HepG2 (cell line): Measurements from ENCODE around the gene PRKACB.

Source experiments
- AHDC1 ChIP-seq: sonication (generic); formaldehyde crosslinking; IDR thresholded peaks from 2 replicates; pipeline ENCODE4 v1.5.1; 2020; ENCODE audit warnings: mild to moderate bottlenecking, missing genetic modification reagents, borderline replicate concordance
- ASH2L ChIP-seq: fragments of 300-600, 200-600 bp; sonication (generic); IDR thresholded peaks from 2 replicates; pipeline ENCODE4 v1.7.0; 2017; ENCODE audit warnings: low read depth, mild to moderate bottlenecking, moderate library complexity, mixed read lengths, low read length; ENCODE audit not compliant: insufficient read length
- CHCHD3 ChIP-seq: sonication (generic); formaldehyde crosslinking; IDR thresholded peaks from 2 replicates; pipeline ENCODE4 v1.8.0; 2022; ENCODE audit warnings: mild to moderate bottlenecking, missing genetic modification reagents, moderate library complexity
- FOXJ3 ChIP-seq: sonication (generic); formaldehyde crosslinking; IDR thresholded peaks from 2 replicates; pipeline ENCODE4 v1.4.0; 2020; ENCODE audit warnings: missing genetic modification reagents, mild to moderate bottlenecking, borderline replicate concordance
- FOXP4 ChIP-seq: sonication (generic); formaldehyde crosslinking; IDR thresholded peaks from 2 replicates; pipeline ENCODE4 v1.4.0; 2020; ENCODE audit warnings: missing genetic modification reagents
- MYNN ChIP-seq: sonication (generic); formaldehyde crosslinking; IDR thresholded peaks from 2 replicates; pipeline ENCODE4 v1.4.0; 2020; ENCODE audit warnings: mild to moderate bottlenecking, low read depth, missing genetic modification reagents
- POLR2A ChIP-seq, 2 experiments: IDR thresholded peaks; 2 replicates each; pipeline ENCODE4 v1.6.1; 2011; ENCODE audit warnings: low read depth in 2 of 2, low read length in 2 of 2, mild to moderate bottlenecking in 1 of 2, moderate library complexity in 1 of 2; ENCODE audit not compliant: insufficient read depth in 1 of 2
- SP1 ChIP-seq, 2 experiments: fragments of 450-650 bp in 1 of 2; sonication (generic) in 1 of 2; formaldehyde crosslinking in 1 of 2; IDR thresholded peaks; 2 replicates each; pipeline versions ENCODE4 v1.4.0 to v1.6.1; 2016 to 2020; ENCODE audit warnings: missing genetic modification reagents in 1 of 2
- ZNF275 ChIP-seq: sonication (generic); formaldehyde crosslinking; IDR thresholded peaks from 2 replicates; pipeline ENCODE4 v1.8.0; 2022; ENCODE audit warnings: missing genetic modification reagents, mild to moderate bottlenecking, inconsistent platforms, borderline replicate concordance
- ZNF331 ChIP-seq: sonication (generic); formaldehyde crosslinking; IDR thresholded peaks from 2 replicates; pipeline ENCODE4 v1.4.0; 2020; ENCODE audit warnings: missing genetic modification reagents
- ZSCAN20 ChIP-seq: sonication (generic); formaldehyde crosslinking; IDR thresholded peaks from 2 replicates; pipeline ENCODE4 v1.4.0; 2020; ENCODE audit warnings: missing genetic modification reagents, mild to moderate bottlenecking, borderline replicate concordance

GRCh38 chr1:84269306-84269705, 125.2 kb downstream of the PRKACB start:
- TF ChIP-seq FOXP4 (CRISPR knock-in tag) (no peak), SP1 (IDR thresholded peaks at IDR 0.05) (no peak), SP1 (CRISPR knock-in tag; IDR thresholded peaks at IDR 0.05) (no peak), MYNN (CRISPR knock-in tag) (no peak), ASH2L (no peak), ZSCAN20 (CRISPR knock-in tag) (no peak), AHDC1 (CRISPR knock-in tag) (no peak), CHCHD3 (no peak), POLR2A (IDR thresholded peaks at IDR 0.05; ENCODE audit: insufficient read depth in 1 of 2, low read depth in 2 of 2, low read length in 2 of 2) (no peak), FOXJ3 (CRISPR knock-in tag) (no peak), ZNF331 (CRISPR knock-in tag) (no peak), ZNF275 (no peak)
